HG03520 (cell line): Measurements from ENCODE around the gene CFTR.
A peak's percentile ranks its signal among the peaks of the same experiment; 100 is the strongest.

Experiments used
- ATAC-seq: cut with Tn5 transposase; IDR thresholded peaks from one replicate; pipeline ENCODE4 v1.9.1; 2021; ENCODE audit warnings: mild to moderate bottlenecking, moderate library complexity; ENCODE audit not compliant: unreplicated experiment

CFTR gene

GRCh38 chr7:117645481-117646165, 165.8 kb downstream of the CFTR start:
- no peak for ATAC-seq

GRCh38 chr7:117648203-117648866, 168.5 kb downstream of the CFTR start:
- ATAC-seq: no peak

GRCh38 chr7:117652943-117653680, 173.3 kb downstream of the CFTR start:
- ATAC-seq: no peak

- ATAC-seq: no peak
Measured at GRCh38 chr7:117654780-117655179, 175.0 kb downstream of the CFTR start.

- ATAC-seq: no peak
Measured at GRCh38 chr7:117656806-117657205, 177.0 kb downstream of the CFTR start.

GRCh38 chr7:117659531-117660011, 179.7 kb downstream of the CFTR start:
- no peak for ATAC-seq

- no peak for ATAC-seq
Measured at GRCh38 chr7:117661328-117661727, 181.5 kb downstream of the CFTR start.

- no peak for ATAC-seq
Measured at GRCh38 chr7:117664047-117664446, 184.2 kb downstream of the CFTR start.

GRCh38 chr7:117665368-117665767, 185.5 kb downstream of the CFTR start:
- no peak for ATAC-seq

- ATAC-seq: no peak
Measured at GRCh38 chr7:117666031-117666430, 186.2 kb downstream of the CFTR start.

- no peak for ATAC-seq
Measured at GRCh38 chr7:117666689-117667088, 186.9 kb downstream of the CFTR start.

GRCh38 chr7:117667456-117667855, 187.6 kb downstream of the CFTR start:
- no peak for ATAC-seq

- no peak for ATAC-seq
Measured at GRCh38 chr7:117669818-117670217, 190.0 kb downstream of the CFTR start.

- ATAC-seq: no peak
Measured at GRCh38 chr7:117672453-117672852, 192.6 kb downstream of the CFTR start.

- no peak for ATAC-seq
Measured at GRCh38 chr7:117673367-117673766, 193.5 kb downstream of the CFTR start.

GRCh38 chr7:117673839-117674238, 194.0 kb downstream of the CFTR start:
- peak; percentile 62 for ATAC-seq

GRCh38 chr7:117674617-117675016, 194.8 kb downstream of the CFTR start:
- ATAC-seq: no peak

- ATAC-seq: no peak
Measured at GRCh38 chr7:117675497-117676435, 195.9 kb downstream of the CFTR start.

GRCh38 chr7:117679120-117679519, 199.3 kb downstream of the CFTR start:
- ATAC-seq: no peak

- ATAC-seq: no peak
Measured at GRCh38 chr7:117682681-117683385, 203.0 kb downstream of the CFTR start.
